Measurements from ENCODE around the gene MAGIX.
A peak's percentile ranks its signal among the peaks of the same experiment; 100 is the strongest.

MAGIX gene

GRCh38 chrX:49165901-49166881, 3.6 kb downstream of the MAGIX start:
- TF ChIP-seq TSHZ2 (CRISPR knock-in tag; IDR thresholded peaks at IDR 0.05) (no peak), ZFP30 (CRISPR knock-in tag; IDR thresholded peaks at IDR 0.05) (no peak), ZFP3 (CRISPR knock-in tag; IDR thresholded peaks at IDR 0.05) (no peak), PATZ1 (CRISPR knock-in tag; IDR thresholded peaks at IDR 0.05; ENCODE audit: borderline replicate concordance) (no peak), POU6F1 (CRISPR knock-in tag; IDR thresholded peaks at IDR 0.05; ENCODE audit: borderline replicate concordance, low read depth) (no peak), GLIS3 (CRISPR knock-in tag; IDR thresholded peaks at IDR 0.05) (no peak), SNAI2 (CRISPR knock-in tag; IDR thresholded peaks at IDR 0.05) (no peak), ZNF565 (CRISPR knock-in tag; conservative IDR thresholded peaks at IDR 0.05; ENCODE audit: low read depth) (no peak), ISL1 (CRISPR knock-in tag; IDR thresholded peaks at IDR 0.05) (no peak), ZNF8 (CRISPR knock-in tag; IDR thresholded peaks at IDR 0.05) (no peak), ARNTL (CRISPR knock-in tag; IDR thresholded peaks at IDR 0.05; ENCODE audit: borderline replicate concordance, low read depth) (no peak)
- peak; percentile 8 for ATAC-seq

- peak; percentile 59 for ATAC-seq
Observed at GRCh38 chrX:49166914-49167739, 4.6 kb downstream of the MAGIX start.

More at GRCh38 chrX:49166914-49167739, 4.6 kb downstream of the MAGIX start:
- TF ChIP-seq GLIS3 (CRISPR knock-in tag; IDR thresholded peaks at IDR 0.05) (no peak), TOX (CRISPR knock-in tag; IDR thresholded peaks at IDR 0.05; ENCODE audit: borderline replicate concordance) (no peak), ZFP3 (CRISPR knock-in tag; IDR thresholded peaks at IDR 0.05) (no peak), ZNF8 (CRISPR knock-in tag; IDR thresholded peaks at IDR 0.05) (no peak), SNAI2 (CRISPR knock-in tag; IDR thresholded peaks at IDR 0.05) (no peak), CSDC2 (CRISPR knock-in tag; IDR thresholded peaks at IDR 0.05) (no peak), CSRNP3 (CRISPR knock-in tag; IDR thresholded peaks at IDR 0.05) (no peak), ZNF565 (CRISPR knock-in tag; conservative IDR thresholded peaks at IDR 0.05; ENCODE audit: low read depth) (no peak), TSHZ2 (CRISPR knock-in tag; IDR thresholded peaks at IDR 0.05) (no peak), ZC3H10 (CRISPR knock-in tag; IDR thresholded peaks at IDR 0.05) (no peak), ARNTL (CRISPR knock-in tag; IDR thresholded peaks at IDR 0.05; ENCODE audit: borderline replicate concordance, low read depth) (no peak), ISL1 (CRISPR knock-in tag; IDR thresholded peaks at IDR 0.05) (no peak), PATZ1 (CRISPR knock-in tag; IDR thresholded peaks at IDR 0.05; ENCODE audit: borderline replicate concordance) (no peak), POU6F1 (CRISPR knock-in tag; IDR thresholded peaks at IDR 0.05; ENCODE audit: borderline replicate concordance, low read depth) (no peak), OSR1 (CRISPR knock-in tag; IDR thresholded peaks at IDR 0.05) (no peak), PPARA (CRISPR knock-in tag; IDR thresholded peaks at IDR 0.05; ENCODE audit: borderline replicate concordance) (no peak), CREB5 (CRISPR knock-in tag; IDR thresholded peaks at IDR 0.05; ENCODE audit: low read depth) (no peak)
